PC-9 (cell line): ENCODE measurements around the gene HLA-DRB1.

Experiments
- CTCF ChIP-seq: fragments of 200-600 bp; sonication (generic); conservative IDR thresholded peaks from 2 replicates; pipeline ENCODE4 v1.6.1; 2017; ENCODE audit warnings: mixed run types, antibody characterized with exemption, mild to moderate bottlenecking, moderate library complexity
- EZH2 ChIP-seq: fragments of 200-600 bp; sonication (generic); IDR thresholded peaks from 2 replicates; pipeline ENCODE4 v1.8.0; 2017; ENCODE audit warnings: antibody characterized with exemption, low read depth

DNA sequence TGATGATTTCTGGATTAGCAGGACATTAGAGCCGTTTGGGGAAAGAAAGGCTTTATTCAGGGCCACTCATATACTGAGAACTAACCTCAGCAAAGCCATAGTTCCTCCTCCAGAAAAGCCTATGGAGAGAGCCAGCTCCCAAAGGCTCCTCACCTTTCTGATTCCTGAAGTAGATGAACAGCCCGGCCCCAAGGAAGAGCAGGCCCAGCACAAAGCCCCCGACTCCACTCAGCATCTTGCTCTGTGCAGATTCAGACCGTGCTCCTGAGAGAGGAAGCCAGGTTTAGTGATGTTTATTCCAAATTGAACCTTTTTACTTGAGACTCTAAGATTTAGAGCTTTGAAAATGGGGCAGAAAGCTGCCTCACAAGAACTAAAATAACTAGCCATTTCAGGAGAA lies 9.1 kb downstream of the HLA-DRB1 start:
- no peak for TF ChIP-seq CTCF
- TF ChIP-seq EZH2 = no peak
